ENCODE results near the gene RCHY1.

- TF ChIP-seq POLR2A (IDR thresholded peaks at IDR 0.05; ENCODE audit: low read length): no peak
- TF ChIP-seq GATA1 (IDR thresholded peaks at IDR 0.05; ENCODE audit: low read depth, low read length): no peak
Measured at GRCh38 chr4:75470738-75471137, 43.5 kb downstream of the RCHY1 start.
